Naive B cell (primary cell): ENCODE results near the gene SLC1A2. TPM values are rescaled to one million over a fixed set of nuclear protein-coding genes. Genes with fewer than 3 reads are reported as not detected.

ENCODE experiments used
- ATAC-seq, 2 donors: fragments of 150-1000 bp; cut with Tn5 transposase; 2 replicates each; pipeline ENCODE4 v1.10.0; 2021; ENCODE audit warnings: low read depth in 2 of 2, mild to moderate bottlenecking in 2 of 2, moderate library complexity in 2 of 2
- DNase-seq: peaks from one replicate; pipeline ENCODE4 v3.0.0; 2022
- H3K27ac Mint-ChIP-seq, 6 donors: one replicate each; pipeline ENCODE4 v1.8.0; 2020 to 2022; ENCODE audit warnings: mild to moderate bottlenecking in 6 of 6, mixed read lengths in 6 of 6, moderate library complexity in 5 of 6, inconsistent platforms in 2 of 6
- H3K27me3 Mint-ChIP-seq, 3 donors: one replicate each; pipeline ENCODE4 v1.8.0; 2021 to 2022; ENCODE audit warnings: mixed read lengths in 3 of 3, mild to moderate bottlenecking in 1 of 3
- H3K36me3 Mint-ChIP-seq, 2 donors: one replicate each; pipeline ENCODE4 v1.8.0; 2020 to 2022; ENCODE audit warnings: mixed read lengths in 2 of 2, inconsistent platforms in 1 of 2, mild to moderate bottlenecking in 1 of 2
- H3K4me1 Mint-ChIP-seq, 3 donors: one replicate each; pipeline ENCODE4 v1.8.0; 2020 to 2022; ENCODE audit warnings: mixed read lengths in 3 of 3, inconsistent platforms in 1 of 3, mild to moderate bottlenecking in 1 of 3, moderate library complexity in 1 of 3
- H3K4me3 Mint-ChIP-seq, 8 donors: one replicate each; pipeline ENCODE4 v1.8.0; 2020 to 2022; ENCODE audit warnings: mild to moderate bottlenecking in 8 of 8, mixed read lengths in 8 of 8, moderate library complexity in 8 of 8, inconsistent platforms in 2 of 8
- H3K9me3 Mint-ChIP-seq, 7 donors: one replicate each; pipeline ENCODE4 v1.8.0; 2020 to 2022; ENCODE audit warnings: mixed read lengths in 7 of 7, mild to moderate bottlenecking in 5 of 7, inconsistent platforms in 2 of 7, moderate library complexity in 1 of 7
- polyA plus RNA-seq, 6 donors: library from polyadenylated mRNA; unstranded; fragments of 300-500 nt; fragmentation: Illumina TruSeq; gene quantifications; one replicate each; pipeline ENCODE4 v1.2.3, GENCODE V29; 2021; ENCODE audit warnings: low read depth in 6 of 6

SLC1A2 gene
- polyA plus RNA-seq, 6 donors from 2014 or later: 0.07 to 0.09 TPM; not detected in 4

- Mint-ChIP-seq H3K36me3 (peaks cover 60 to 64% of the 10 kb centered on the region in 2 donors), H3K4me3 (no peak overlapping the region), H3K4me1 (peaks cover 33 to 56% (median 33%) of the 10 kb centered on the region in 3 donors), H3K27ac (peak overlapping the region in 2 of 6 donors; percentile 18 to 64), H3K9me3 (peaks cover 0 to 15% (median 0%) of the 10 kb centered on the region in 7 donors), H3K27me3 (no peaks in the 10 kb centered on the region)
- no peak for ATAC-seq
- no peak for DNase-seq
Observed at GRCh38 chr11:35208795-35209194, 210.6 kb downstream of the SLC1A2 start.

GRCh38 chr11:35207471-35208403, 211.6 kb downstream of the SLC1A2 start:
- DNase-seq (no peak), ATAC-seq (no peak)
- H3K27me3 Mint-ChIP-seq: no peaks in the 10 kb centered on the region
- peak overlapping the region in 4 of 6 donors; percentile 5 to 82 (median 42) for H3K27ac Mint-ChIP-seq
- peaks cover 0 to 15% (median 0%) of the 10 kb centered on the region in 7 donors for H3K9me3 Mint-ChIP-seq
- H3K4me3 Mint-ChIP-seq: no peak overlapping the region
- H3K36me3 Mint-ChIP-seq: peaks cover 55 to 64% of the 10 kb centered on the region in 2 donors
- peaks cover 27 to 45% (median 29%) of the 10 kb centered on the region in 3 donors for H3K4me1 Mint-ChIP-seq

DNA sequence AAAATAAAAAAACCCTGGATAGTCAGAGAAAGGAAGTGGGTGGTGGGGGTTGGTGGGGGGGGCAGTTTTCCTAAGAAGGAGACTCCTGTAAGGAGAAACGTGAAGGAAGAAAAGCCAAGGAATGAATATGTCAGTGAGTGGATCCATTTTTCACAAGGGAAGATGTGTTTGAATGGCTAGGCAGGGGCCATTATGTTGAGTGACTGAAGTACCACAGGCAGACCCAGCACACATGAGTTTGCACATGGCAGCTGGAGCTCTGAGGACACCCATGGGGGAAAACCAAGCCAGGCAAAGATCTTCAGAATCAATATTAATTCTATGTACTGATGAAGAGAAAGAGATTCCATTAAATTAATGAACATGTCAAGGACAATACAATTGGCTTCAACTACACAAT, 212.7 kb downstream of the SLC1A2 start:
- Mint-ChIP-seq H3K36me3 (peaks cover 61 to 66% of the 10 kb centered on the region in 2 donors), H3K4me1 (peaks cover 19 to 34% (median 21%) of the 10 kb centered on the region in 3 donors), H3K4me3 (no peak overlapping the region), H3K27me3 (no peaks in the 10 kb centered on the region), H3K27ac (peak overlapping the region in 3 of 6 donors; percentile 43 to 62 (median 60)), H3K9me3 (peaks cover 0 to 15% (median 0%) of the 10 kb centered on the region in 7 donors)
- ATAC-seq: no peak
- no peak for DNase-seq

- Mint-ChIP-seq H3K27ac (peak overlapping the region in 3 of 6 donors; percentile 18 to 45 (median 43)), H3K36me3 (peaks cover 64 to 66% of the 10 kb centered on the region in 2 donors), H3K9me3 (peaks cover 0 to 4% (median 0%) of the 10 kb centered on the region in 7 donors), H3K27me3 (no peaks in the 10 kb centered on the region), H3K4me3 (no peak overlapping the region), H3K4me1 (peaks cover 14 to 20% (median 15%) of the 10 kb centered on the region in 3 donors)
- DNase-seq (no peak), ATAC-seq (no peak)
Observed at GRCh38 chr11:35204614-35205013, 214.7 kb downstream of the SLC1A2 start.

Other genes with a start within 250 kb of the SLC1A2 start
- not detected for gene PAMR1, start 106.1 kb upstream of the SLC1A2 start, polyA plus RNA-seq
- gene FJX1, start 198.9 kb upstream of the SLC1A2 start, polyA plus RNA-seq: under 1 TPM in 2 of 6 donors, not detected in 4; 0.21 to 0.32 TPM
- gene TRIM44, start 243.2 kb upstream of the SLC1A2 start, polyA plus RNA-seq: 10 to 100 TPM; 37.2 to 69.6 (median 59.6) TPM